H1 (cell line): ENCODE measurements around the gene PSMD12. TPM values are rescaled to one million over a fixed set of nuclear protein-coding genes. Genes with fewer than 3 reads are reported as not detected.
A peak's percentile ranks its signal among the peaks of the same experiment; 100 is the strongest.

Source experiments
- CTCF ChIA-PET: fragments of 300-600 bp; sonication (Branson Sonifier 250); formaldehyde crosslinking; loops from one replicate; lab custom pipeline; 2021; ENCODE audit not compliant: partially characterized antibody; lab: Charles Lee
- POLR2A ChIA-PET: fragments of 300-600 bp; sonication (Branson Sonifier 250); formaldehyde crosslinking; loops from one replicate; lab custom pipeline; 2021; ENCODE audit warnings: inconsistent platforms; ENCODE audit not compliant: partially characterized antibody; lab: Charles Lee
- DNase-seq, 2 experiments: peaks; one replicate each; pipeline versions ENCODE4 v3.0.0 to v3.0.0-alpha.2; 2010 to 2022; ENCODE audit warnings: low spot score in 2 of 2, low read depth in 1 of 2, mixed read lengths in 1 of 2
- FAIRE-seq: peaks from 2 replicates; lab custom pipeline; 2011; peaks lifted over from hg19 to GRCh38; lab: Jason Lieb, UNC
- H2AFZ ChIP-seq: 2 replicates; pipeline ENCODE4 v1.8.1; 2012; ENCODE audit warnings: low read length, inconsistent platforms
- H2AK5ac ChIP-seq: 2 replicates; pipeline ENCODE4 v1.6.1; 2013; ENCODE audit warnings: low read depth, low read length
- H2BK120ac ChIP-seq: replicated peaks from 2 replicates; pipeline ENCODE3; 2013; ENCODE audit warnings: low read depth, low read length, inconsistent platforms
- H2BK12ac ChIP-seq: 2 replicates; pipeline ENCODE4 v1.6.1; 2013; ENCODE audit warnings: low read depth, low read length
- H2BK15ac ChIP-seq: 2 replicates; pipeline ENCODE4 v1.6.1; 2013; ENCODE audit warnings: low read length
- H2BK20ac ChIP-seq: 2 replicates; pipeline ENCODE4 v1.6.1; 2013; ENCODE audit warnings: low read length
- H2BK5ac ChIP-seq: 2 replicates; pipeline ENCODE4 v1.6.1; 2013; ENCODE audit warnings: low read depth, low read length
- H3K14ac ChIP-seq: 2 replicates; pipeline ENCODE4 v1.6.1; 2013; ENCODE audit warnings: inconsistent platforms; ENCODE audit not compliant: insufficient read length
- H3K18ac ChIP-seq: 2 replicates; pipeline ENCODE4 v1.6.1; 2013; ENCODE audit warnings: low read length; ENCODE audit errors: extremely low read depth
- H3K23ac ChIP-seq: 2 replicates; pipeline ENCODE4 v1.6.1; 2013; ENCODE audit warnings: inconsistent platforms; ENCODE audit not compliant: insufficient read length
- H3K23me2 ChIP-seq: 2 replicates; pipeline ENCODE4 v1.6.1; 2013; ENCODE audit warnings: low read depth, low read length
- H3K27ac ChIP-seq: 2 replicates; pipeline ENCODE4 v1.6.1; 2011; ENCODE audit warnings: low read depth, low read length, inconsistent platforms
- H3K27me3 ChIP-seq, 4 experiments: replicated peaks in 1 of 4; 1 replicate in 1 of 4; 2 replicates in 3 of 4; pipeline versions ENCODE4 v1.6.1 to v1.8.1; 2011 to 2013; ENCODE audit warnings: low read length in 3 of 4, mild to moderate bottlenecking in 3 of 4, inconsistent platforms in 2 of 4, mixed read lengths in 2 of 4, moderate library complexity in 1 of 4; ENCODE audit not compliant: control insufficient read depth in 3 of 4, insufficient read depth in 3 of 4; ENCODE audit errors: extremely low read depth in 1 of 4
- H3K36me3 ChIP-seq, 4 experiments: 2 replicates each; pipeline versions ENCODE4 v1.6.1 to v1.8.1; 2011 to 2013; ENCODE audit warnings: mild to moderate bottlenecking in 4 of 4, low read length in 3 of 4, moderate library complexity in 2 of 4, control low read depth in 1 of 4, inconsistent platforms in 1 of 4; ENCODE audit not compliant: insufficient read depth in 4 of 4, control insufficient read depth in 2 of 4
- H3K4ac ChIP-seq: replicated peaks from 2 replicates; pipeline ENCODE3; 2013; ENCODE audit warnings: low read length, low read depth, mixed read lengths, inconsistent platforms; ENCODE audit not compliant: insufficient read length
- H3K4me1 ChIP-seq, 4 experiments: replicated peaks in 1 of 4; 1 replicate in 1 of 4; 2 replicates in 3 of 4; pipeline versions ENCODE4 v1.6.1 to v1.8.1; 2011 to 2013; ENCODE audit warnings: low read length in 3 of 4, inconsistent platforms in 2 of 4, mixed read lengths in 1 of 4; ENCODE audit not compliant: insufficient read depth in 4 of 4, control insufficient read depth in 3 of 4
- H3K4me2 ChIP-seq, 2 experiments: 2 replicates each; pipeline versions ENCODE4 v1.6.1 to v1.8.1; 2011 to 2013; ENCODE audit warnings: low read depth in 2 of 2, low read length in 2 of 2, control low read depth in 1 of 2, inconsistent platforms in 1 of 2, mild to moderate bottlenecking in 1 of 2; ENCODE audit not compliant: insufficient read depth in 1 of 2
- H3K4me3 ChIP-seq, 4 experiments: fragments of 200-600, 300-600 bp in 1 of 4; sonication (generic), shearing (Covaris generic), sonication (Bioruptor Twin) in 1 of 4; 2 replicates each; pipeline versions ENCODE4 v1.5.1 to v1.8.1; 2011 to 2016; ENCODE audit warnings: low read length in 4 of 4, low read depth in 3 of 4, control low read depth in 2 of 4, inconsistent platforms in 2 of 4, mild to moderate bottlenecking in 2 of 4, mixed read lengths in 1 of 4, moderate library complexity in 1 of 4; ENCODE audit not compliant: insufficient read depth in 2 of 4; ENCODE audit errors: extremely low read depth in 1 of 4
- H3K56ac ChIP-seq: replicated peaks from 2 replicates; pipeline ENCODE3; 2013; ENCODE audit warnings: low read depth, mild to moderate bottlenecking, mixed read lengths, low read length, inconsistent platforms; ENCODE audit not compliant: insufficient read length
- H3K79me1 ChIP-seq: 2 replicates; pipeline ENCODE4 v1.6.1; 2013; ENCODE audit warnings: low read depth, low read length, control low read depth
- H3K79me2 ChIP-seq, 2 experiments: 2 replicates each; pipeline versions ENCODE4 v1.6.1 to v1.8.1; 2012 to 2013; ENCODE audit warnings: low read length in 2 of 2, mild to moderate bottlenecking in 2 of 2, inconsistent platforms in 1 of 2; ENCODE audit not compliant: insufficient read depth in 2 of 2, control insufficient read depth in 1 of 2
- H3K9ac ChIP-seq, 4 experiments: replicated peaks in 1 of 4; 1 replicate in 1 of 4; 2 replicates in 3 of 4; pipeline versions ENCODE4 v1.6.1 to v1.8.1; 2011 to 2013; ENCODE audit warnings: low read depth in 3 of 4, low read length in 3 of 4, control low read depth in 2 of 4, mild to moderate bottlenecking in 2 of 4, moderate library complexity in 2 of 4, inconsistent platforms in 1 of 4; ENCODE audit errors: extremely low read depth in 1 of 4
- H3K9me3 ChIP-seq, 2 experiments: 2 replicates each; pipeline versions ENCODE4 v1.6.1 to v1.8.1; 2012 to 2013; ENCODE audit warnings: mild to moderate bottlenecking in 2 of 2, moderate library complexity in 2 of 2, control low read depth in 1 of 2, inconsistent platforms in 1 of 2, low read depth in 1 of 2, low read length in 1 of 2, mixed read lengths in 1 of 2; ENCODE audit not compliant: insufficient read depth in 2 of 2
- H4K20me1 ChIP-seq, 2 experiments: replicated peaks in 1 of 2; 2 replicates each; pipeline versions ENCODE3 to v1.8.1; 2011 to 2013; ENCODE audit warnings: inconsistent platforms in 2 of 2, low read length in 2 of 2, mild to moderate bottlenecking in 1 of 2; ENCODE audit not compliant: insufficient read depth in 2 of 2, control insufficient read depth in 1 of 2
- H4K5ac ChIP-seq: 2 replicates; pipeline ENCODE4 v1.6.1; 2013; ENCODE audit warnings: low read length, low read depth, mixed read lengths, inconsistent platforms; ENCODE audit not compliant: insufficient read length
- H4K8ac ChIP-seq: 2 replicates; pipeline ENCODE4 v1.8.0; 2013; ENCODE audit warnings: mild to moderate bottlenecking, moderate library complexity, low read length, inconsistent platforms; ENCODE audit not compliant: insufficient read depth; ENCODE audit errors: extremely low read depth
- H4K91ac ChIP-seq: replicated peaks from 2 replicates; pipeline ENCODE3; 2013; ENCODE audit warnings: low read length, mixed read lengths, inconsistent platforms; ENCODE audit not compliant: insufficient read length
- ASH2L ChIP-seq: fragments of 200-600, 300-600 bp; sonication (generic); IDR thresholded peaks from one replicate; pipeline ENCODE4 v1.7.1; 2017; ENCODE audit warnings: low read length
- CBX5 ChIP-seq: fragments of 300-800, 300-1000 bp; sonication (generic); IDR thresholded peaks from 2 replicates; pipeline ENCODE4 v1.7.1; 2016; ENCODE audit warnings: antibody characterized with exemption, low read length, low read depth
- EGR1 ChIP-seq: IDR thresholded peaks from 2 replicates; pipeline ENCODE4 v1.6.1; 2011; ENCODE audit warnings: low read depth, low read length, borderline replicate concordance
- EP300 ChIP-seq, 2 experiments: IDR thresholded peaks; 1 replicate in 1 of 2; 2 replicates in 1 of 2; pipeline ENCODE4 v1.6.1; 2011 to 2012; ENCODE audit warnings: low read depth in 2 of 2, low read length in 2 of 2, mild to moderate bottlenecking in 2 of 2, borderline replicate concordance in 1 of 2, inconsistent platforms in 1 of 2, moderate library complexity in 1 of 2
- JUN ChIP-seq: IDR thresholded peaks from 2 replicates; pipeline ENCODE4 v1.6.1; 2011; ENCODE audit warnings: low read depth, mild to moderate bottlenecking, improper control_type of control experiment, low read length
- KDM4A ChIP-seq: IDR thresholded peaks from one replicate; pipeline ENCODE4 v1.7.1; 2012; ENCODE audit warnings: low read depth, mild to moderate bottlenecking, moderate library complexity, low read length, inconsistent platforms; ENCODE audit not compliant: severe bottlenecking
- KDM5A ChIP-seq: fragments of 200-600 bp; IDR thresholded peaks from 2 replicates; pipeline ENCODE4 v1.7.1; 2012; ENCODE audit warnings: mild to moderate bottlenecking, low read length, inconsistent platforms, mixed read lengths
- NANOG ChIP-seq: IDR thresholded peaks from 2 replicates; pipeline ENCODE4 v1.6.1; 2011; ENCODE audit warnings: low read length, low read depth, mild to moderate bottlenecking, inconsistent platforms; ENCODE audit not compliant: insufficient read depth, poor library complexity, severe bottlenecking
- RNF2 ChIP-seq: fragments of 200-900, 300-1000 bp; sonication (generic); IDR thresholded peaks from 2 replicates; pipeline ENCODE4 v1.7.1; 2016; ENCODE audit warnings: borderline replicate concordance, low read depth, mild to moderate bottlenecking, antibody characterized with exemption, low read length; ENCODE audit not compliant: poor library complexity, severe bottlenecking; ENCODE audit errors: missing control alignments
- SIN3A ChIP-seq, 2 experiments: IDR thresholded peaks in 1 of 2; conservative IDR thresholded peaks in 1 of 2; 2 replicates each; pipeline ENCODE4 v1.6.1; 2011 to 2012; ENCODE audit warnings: low read length in 2 of 2, improper control_type of control experiment in 1 of 2, low read depth in 1 of 2, mild to moderate bottlenecking in 1 of 2
- SIX5 ChIP-seq: IDR thresholded peaks from 2 replicates; pipeline ENCODE4 v1.6.1; 2011; ENCODE audit warnings: mild to moderate bottlenecking, low read depth, low read length
- SP4 ChIP-seq: IDR thresholded peaks from 2 replicates; pipeline ENCODE4 v1.6.1; 2012; ENCODE audit warnings: low read length, inconsistent platforms
- TAF1 ChIP-seq: IDR thresholded peaks from 2 replicates; pipeline ENCODE4 v1.6.1; 2011; ENCODE audit warnings: mild to moderate bottlenecking, low read depth, low read length
- WGBS, 2 experiments: shearing (Covaris generic) in 1 of 2; methylation state at CpG; one replicate each; pipeline versions ENCODE4 v1.1.6 to v1.1.7; 2013 to 2015; ENCODE audit warnings: low lambda C conversion rate in 2 of 2, mixed read lengths in 2 of 2, inconsistent platforms in 1 of 2, low coverage in 1 of 2, missing lambda C conversion rate in 1 of 2; ENCODE audit not compliant: insufficient replicate concordance in 2 of 2, insufficient coverage in 1 of 2, insufficient read length in 1 of 2; ENCODE audit errors: extremely low coverage in 1 of 2, missing lambda C conversion rate in 1 of 2; 5-methylcytosine and 5-hydroxymethylcytosine counted together
- polyA plus RNA-seq, 7 experiments: library from polyadenylated mRNA; depleted of rRNA in 3 of 7; stranded (reverse) in 5 of 7; unstranded in 2 of 7; fragments of >200 nt in 5 of 7; fragments of 200-250 nt in 2 of 7; gene quantifications; 1 replicate in 5 of 7; 2 replicates in 1 of 7; 4 replicates in 1 of 7; pipeline versions ENCODE4 v1.2.1 to v1.2.3, GENCODE V29; 2011 to 2013; ENCODE audit warnings: missing spikeins in 2 of 7, mixed read lengths in 2 of 7
- total RNA-seq: library from RNA; stranded (reverse); fragmentation: NEBNext Ultra II Directional; extraction: Animal tissue kit (Norgen Biotek cat#: 25700); gene quantifications from 2 replicates; pipeline ENCODE4 v1.2.1, GENCODE V29; 2021

PSMD12 gene
- total and polyA plus RNA-seq, 2 of the 8 experiments (the other 6 are each of a cell fraction or from before 2014, with no cell fraction given), result 14.0 to 82.4 TPM

- no peak overlapping the region for H3K56ac ChIP-seq
- no peak overlapping the region; a peak in 1 of 4 replicates for H3K4me2 ChIP-seq
- no peak overlapping the region for H3K27ac ChIP-seq
- peaks cover 2 to 5% (median 4%) of the 10 kb centered on the region in 4 experiments; a peak in 6 of 7 replicates for H3K4me1 ChIP-seq
- H4K5ac ChIP-seq, result no peak overlapping the region
- peak overlapping the region; percentile 87 for H2AFZ ChIP-seq
- H2BK15ac ChIP-seq, result no peak overlapping the region
- peaks cover 3% of the 10 kb centered on the region for H3K79me1 ChIP-seq
- peaks cover 0 to 4% of the 10 kb centered on the region in 2 experiments; a peak in 1 of 4 replicates for H3K9me3 ChIP-seq
- no peak overlapping the region for H3K9ac ChIP-seq
- no peak overlapping the region for H3K14ac ChIP-seq
- ChIA-PET POLR2A (interaction anchor here (0.6 to 1.1 kb wide), 5 partner anchors 10 to 252 kb away, joined by 3 to 5 read pairs (median 3); no protein-coding TSS in a partner anchor), CTCF (interaction anchor here (0.6 to 3.6 kb wide), 36 partner anchors 9 to 325 kb away, joined by 3 to 22 read pairs (median 4); partner anchors contain the start of gene PSMD12)
- no peak overlapping the region for H2BK120ac ChIP-seq
- no peak overlapping the region for H2BK20ac ChIP-seq
- H2BK12ac ChIP-seq, result no peak overlapping the region
- H4K91ac ChIP-seq, result peak overlapping the region; percentile 22
- H3K23me2 ChIP-seq, result peaks cover 13% of the 10 kb centered on the region; the same call in 1 of the 2 replicates
- no peak overlapping the region for H3K18ac ChIP-seq
- no peak overlapping the region for H4K8ac ChIP-seq
- H3K27me3 ChIP-seq, result no peaks in the 10 kb centered on the region
- no peak overlapping the region for H3K4me3 ChIP-seq
- no peak overlapping the region for H3K4ac ChIP-seq
- peaks cover 0 to 12% of the 10 kb centered on the region in 2 experiments; a peak in 2 of 4 replicates for H3K79me2 ChIP-seq
- FAIRE-seq (no peak), DNase-seq (no peak)
- whole genome bisulfite sequencing, 2 experiments, result 88% methylated on average over 5 of the region's 5 CpGs; no CpG with 5 or more reads in 1 of the 2 experiments
- H2AK5ac ChIP-seq, result no peak overlapping the region
- H4K20me1 ChIP-seq, result no peaks in the 10 kb centered on the region
- H3K23ac ChIP-seq, result no peak overlapping the region
- H2BK5ac ChIP-seq, result no peak overlapping the region
- H3K36me3 ChIP-seq, result peaks cover 0 to 3% (median 0%) of the 10 kb centered on the region in 4 experiments; a peak in 1 of 8 replicates
- no peak for TF ChIP-seq KDM5A
- TF ChIP-seq TAF1, result no peak
- TF ChIP-seq SIN3A (conservative IDR thresholded peaks at IDR 0.05 in 1 of 2, IDR thresholded peaks at IDR 0.05 in 1 of 2; ENCODE audit: low read depth in 1 of 2, low read length in 2 of 2), result no peak
- no peak for TF ChIP-seq ASH2L
- no peak for TF ChIP-seq EGR1
- no peak for TF ChIP-seq KDM4A
- TF ChIP-seq SP4, result no peak
- no peak for TF ChIP-seq SIX5
- TF ChIP-seq RNF2, result no peak
- no peak for TF ChIP-seq NANOG
- no peak for TF ChIP-seq CBX5
- TF ChIP-seq JUN, result no peak
- TF ChIP-seq EP300 (IDR thresholded peaks at IDR 0.05; ENCODE audit: borderline replicate concordance in 1 of 2, low read depth in 2 of 2, low read length in 2 of 2), result no peak
Observed at GRCh38 chr17:67375054-67375427, 8.7 kb upstream of the PSMD12 start.
